Body of pancreas (tissue), 4 donors: ENCODE data around the gene RPH3AL. TPM values are rescaled to one million over a fixed set of nuclear protein-coding genes. Genes with fewer than 3 reads are reported as not detected.

Experiments
- ATAC-seq: fragments of 150-250 bp; one replicate; pipeline ENCODE4 v1.9.1; 2016
- DNase-seq, 4 donors: peaks; one replicate each; pipeline ENCODE4 v3.0.0-alpha.2; 2019
- H3K27ac ChIP-seq, 4 donors: fragments of 200-600 bp; sonication (generic); 1 replicate in 3 of 4; 2 replicates in 1 of 4; pipeline versions ENCODE4 v1.5.1 to v1.6.1; 2016 to 2019; ENCODE audit warnings: mild to moderate bottlenecking in 1 of 4, mixed read lengths in 1 of 4, moderate library complexity in 1 of 4
- H3K27me3 ChIP-seq, 2 donors: fragments of 200-600 bp; sonication (generic); one replicate each; pipeline ENCODE4 v1.6.0; 2016; ENCODE audit warnings: mild to moderate bottlenecking in 1 of 2
- H3K36me3 ChIP-seq, 2 donors: fragments of 200-600 bp; sonication (generic); replicated peaks in 1 of 2; 2 replicates each; pipeline ENCODE4 v1.5.1; 2016; ENCODE audit warnings: low read depth in 2 of 2; ENCODE audit not compliant: insufficient read depth in 1 of 2
- H3K4me1 ChIP-seq: fragments of 200-600 bp; sonication (generic); one replicate; pipeline ENCODE4 v1.6.0; 2016
- H3K4me3 ChIP-seq, 2 donors: fragments of 200-600 bp; sonication (generic); 1 replicate in 1 of 2; 2 replicates in 1 of 2; pipeline ENCODE4 v1.5.1; 2016 to 2019
- H3K9me3 ChIP-seq, 3 donors: fragments of 200-600 bp; sonication (generic); 1 replicate in 2 of 3; 2 replicates in 1 of 3; pipeline ENCODE4 v1.5.1; 2016
- CTCF ChIP-seq, 7 experiments: fragments of 450-650 bp in 4 of 7; fragments of 200-600 bp in 3 of 7; sonication (generic) in 3 of 7; IDR thresholded peaks; one replicate each; pipeline ENCODE4 v1.5.1; 2016 to 2019; ENCODE audit warnings: antibody characterized with exemption in 7 of 7
- POLR2A ChIP-seq, 3 donors: fragments of 450-650 bp; IDR thresholded peaks; one replicate each; pipeline ENCODE4 v1.6.1; 2016; ENCODE audit warnings: antibody characterized with exemption in 3 of 3, mild to moderate bottlenecking in 2 of 3
- WGBS, 2 donors: methylation state at CpG; one replicate each; pipeline ENCODE4 v1.1.5; 2017; 5-methylcytosine and 5-hydroxymethylcytosine counted together
- intact Hi-C: fragments of 100-400 bp; cut with DNase I; formaldehyde crosslinking; loops from one replicate; pipeline ENCODE4 v1.15.1; 2023
- total RNA-seq, 2 donors: library from RNA; depleted of rRNA; stranded (reverse); fragments of >200 nt; gene quantifications; one replicate each; pipeline ENCODE4 v1.1.0, GENCODE V29; 2016

Gene RPH3AL
- total RNA-seq, 2 donors from 2014 or later: 77.1 to 89.5 TPM

- TF ChIP-seq POLR2A (IDR thresholded peaks at IDR 0.05) (no peak), CTCF (IDR thresholded peaks at IDR 0.05) (no peak)
- H3K27ac ChIP-seq: peak overlapping the region in 1 of 4 donors; percentile 5
- H3K27me3 ChIP-seq: no peaks in the 10 kb centered on the region
- H3K4me3 ChIP-seq: no peak overlapping the region
- ATAC-seq: no peak
- no peaks in the 10 kb centered on the region for H3K9me3 ChIP-seq
- WGBS, 2 donors: 72 to 85% methylated on average over 5 to 6 of the region's 8 CpGs
- peaks cover 55% of the 10 kb centered on the region for H3K4me1 ChIP-seq
- intact Hi-C loops: no loop called here
- DNase-seq: peak in 1 of 4 donors; percentile 14
- no peaks in the 10 kb centered on the region for H3K36me3 ChIP-seq
These were observed 22.7 kb downstream of the RPH3AL start for GRCh38 chr17:329784-330420.

GRCh38 chr17:327971-328370, 24.6 kb downstream of the RPH3AL start:
- Histone ChIP-seq H3K36me3 (no peaks in the 10 kb centered on the region), H3K4me3 (no peak overlapping the region), H3K27ac (no peak overlapping the region), H3K27me3 (no peaks in the 10 kb centered on the region), H3K9me3 (no peaks in the 10 kb centered on the region), H3K4me1 (peaks cover 35% of the 10 kb centered on the region)
- no peak for TF ChIP-seq CTCF (IDR thresholded peaks at IDR 0.05)
- no peak for TF ChIP-seq POLR2A (IDR thresholded peaks at IDR 0.05)
- intact Hi-C loops: no loop called here
- ATAC-seq (no peak), DNase-seq (no peak)
- whole genome bisulfite sequencing, 2 donors: 95% methylated on average over 7 of the region's 7 CpGs; no CpG with 5 or more reads in 1 of the 2 donors

- DNase-seq (peak in 1 of 4 donors; percentile 5), ATAC-seq (no peak)
- no peaks in the 10 kb centered on the region for H3K36me3 ChIP-seq
These were observed 25.3 kb downstream of the RPH3AL start for GRCh38 chr17:327296-327695.

GRCh38 chr17:326010-326621, 26.5 kb downstream of the RPH3AL start:
- WGBS, 2 donors: 86 to 94% methylated on average over 20 to 21 of the region's 21 CpGs
- H3K36me3 ChIP-seq: no peaks in the 10 kb centered on the region
- peak in 1 of 4 donors; percentile 10 for DNase-seq
- intact Hi-C loops: no loop called here
- H3K27ac ChIP-seq: no peak overlapping the region
- H3K27me3 ChIP-seq: no peaks in the 10 kb centered on the region
- no peak for TF ChIP-seq POLR2A (IDR thresholded peaks at IDR 0.05)
- TF ChIP-seq CTCF (IDR thresholded peaks at IDR 0.05): no peak
- ATAC-seq: no peak
- no peaks in the 10 kb centered on the region for H3K9me3 ChIP-seq
- no peak overlapping the region for H3K4me3 ChIP-seq
- H3K4me1 ChIP-seq: peaks cover 17% of the 10 kb centered on the region

More at GRCh38 chr17:327296-327695, 25.3 kb downstream of the RPH3AL start:
- no peak overlapping the region for H3K4me3 ChIP-seq
- H3K4me1 ChIP-seq: peaks cover 28% of the 10 kb centered on the region
- TF ChIP-seq POLR2A (IDR thresholded peaks at IDR 0.05) (no peak), CTCF (IDR thresholded peaks at IDR 0.05) (no peak)
- H3K27ac ChIP-seq: no peak overlapping the region
- no peaks in the 10 kb centered on the region for H3K27me3 ChIP-seq
- 86 to 94% methylated on average over 9 to 11 of the region's 11 CpGs for WGBS, 2 donors
- H3K9me3 ChIP-seq: no peaks in the 10 kb centered on the region
- intact Hi-C loops: no loop called here
